ENCODE results near the gene P2RX4. TPM values are rescaled to one million over a fixed set of nuclear protein-coding genes. Genes with fewer than 3 reads are reported as not detected.

The P2RX4 gene
- total RNA-seq, 1 experiment from 2014 or later, result 8.1 TPM

GRCh38 chr12:121214166-121214777 is 4.3 kb downstream of the P2RX4 start:
- Histone ChIP-seq H3K4me1 (ENCODE audit: insufficient read depth, low read length) (no peaks in the 10 kb centered on the region), H2BK5ac (ENCODE audit: insufficient read length, low read length) (no peak overlapping the region), H2AFZ (ENCODE audit: low read length) (no peak overlapping the region), H3K9me3 (ENCODE audit: control insufficient read depth, low read depth, low read length) (no peaks in the 10 kb centered on the region), H2BK120ac (ENCODE audit: low read depth, low read length, poor library complexity, severe bottlenecking) (no peak overlapping the region), H3K4me2 (ENCODE audit: insufficient read depth, insufficient read length, low read length) (no peak overlapping the region), H3K79me1 (ENCODE audit: insufficient read depth, low read depth, low read length, poor library complexity, severe bottlenecking) (no peaks in the 10 kb centered on the region), H2BK15ac (ENCODE audit: low read depth, low read length) (no peak overlapping the region), H3K18ac (ENCODE audit: insufficient read length, low read depth, low read length) (no peak overlapping the region), H2BK20ac (ENCODE audit: low read depth, low read length, poor library complexity, severe bottlenecking) (no peak overlapping the region), H3K4ac (ENCODE audit: low read depth, low read length) (no peak overlapping the region), H3K9ac (ENCODE audit: extremely low read depth, insufficient read length, low read length) (no peak overlapping the region), H4K5ac (ENCODE audit: insufficient read length, low read depth, low read length) (no peak overlapping the region), H4K91ac (ENCODE audit: insufficient read length, low read depth, low read length) (no peak overlapping the region), H3K79me2 (ENCODE audit: insufficient read depth, low read length) (no peaks in the 10 kb centered on the region), H3K23me2 (ENCODE audit: insufficient read length, low read depth, low read length, poor library complexity, severe bottlenecking) (no peaks in the 10 kb centered on the region), H2BK12ac (ENCODE audit: insufficient read length, low read depth, low read length) (no peak overlapping the region), H3T11ph (ENCODE audit: low read length) (no peak overlapping the region), H3K14ac (ENCODE audit: insufficient read depth, low read length) (no peak overlapping the region), H3K56ac (ENCODE audit: insufficient read length, low read depth, low read length) (no peak overlapping the region), H4K8ac (replicated peaks; ENCODE audit: insufficient read length, low read depth, low read length) (no peak overlapping the region), H2AK5ac (ENCODE audit: insufficient read length, low read length) (no peak overlapping the region), H4K20me1 (ENCODE audit: control insufficient read depth, insufficient read depth, insufficient read length) (no peaks in the 10 kb centered on the region), H3K27ac (ENCODE audit: insufficient read length, low read depth, low read length) (no peak overlapping the region), H3K23ac (ENCODE audit: insufficient read length, low read depth, low read length) (no peak overlapping the region), H3K27me3 (ENCODE audit: insufficient read depth, low read length) (no peaks in the 10 kb centered on the region; the same call in 1 of the 2 replicates)
- Mint-ChIP-seq H3K4me1 (peaks cover 7% of the 10 kb centered on the region in 2 experiments), H3K9me3 (no peaks in the 10 kb centered on the region; a peak in 1 of 5 replicates), H3K4me3 (no peak overlapping the region), H3K27ac (no peak overlapping the region), H3K27me3 (ENCODE audit: low read depth) (peaks cover 8% of the 10 kb centered on the region), H3K36me3 (ENCODE audit: insufficient read depth in 1 of 3, low read depth in 3 of 3) (0 out of 7 replicates have a peak, but pooled peaks cover 0 to 2% (median 0%) of the 10 kb centered on the region in 3 experiments)
- no peak for DNase-seq
- TF ChIP-seq CTCF (conservative IDR thresholded peaks at IDR 0.05), result no peak
- no CpG with 5 or more reads among the region's 11 CpGs for WGBS (ENCODE audit: extremely low coverage, insufficient read length, low lambda C conversion rate)

Data from H9 (cell line).